ENCODE measurements around the gene PRMT9. TPM values are rescaled to one million over a fixed set of nuclear protein-coding genes. Genes with fewer than 3 reads are reported as not detected.

Gene PRMT9
- total and polyA plus RNA-seq, 2 of the 13 experiments (the other 11 are each of a cell fraction or from before 2014, with no cell fraction given), result 4.0 to 9.7 TPM

DNA sequence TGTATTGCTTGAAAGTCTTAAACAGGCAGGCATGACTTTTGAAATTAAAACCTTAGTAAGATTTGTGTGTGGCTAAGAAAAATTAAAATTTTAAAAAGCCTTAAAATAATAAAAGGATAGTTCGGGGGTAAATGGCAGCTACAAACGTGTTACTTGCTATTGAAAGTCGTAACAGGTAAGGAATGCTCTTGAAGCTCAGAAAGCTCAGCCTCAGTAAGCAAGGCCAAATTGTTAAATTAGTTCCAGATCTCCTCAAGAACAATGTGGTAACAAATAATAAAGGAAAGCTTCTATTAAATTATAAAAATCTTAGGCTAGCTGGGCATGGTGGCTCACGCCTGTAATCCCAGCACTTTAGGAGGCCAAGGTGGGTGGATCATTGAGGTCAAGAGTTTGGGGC lies 25.5 kb downstream of the PRMT9 start:
- no TSS peak for BruUV-seq (replicated peaks)
- no peaks in the 10 kb centered on the region for H3K79me2 ChIP-seq (ENCODE audit: insufficient read depth, low read length)
- H3K9me3 ChIP-seq (ENCODE audit: low read length), result no peaks in the 10 kb centered on the region
- no peak for FAIRE-seq
- in situ Hi-C loops (cut with HindIII; ENCODE audit: extremely low pct_ligation_motif_present, low pct_unique_long_range_greater_than_20kb) (no loop called here), intact Hi-C loops (cut with micrococcal nuclease; ENCODE audit: unreplicated experiment) (no loop called here)
- H3K4me1 ChIP-seq (ENCODE audit: insufficient read depth, low read length), result no peaks in the 10 kb centered on the region
- CTCF ChIA-PET (ENCODE audit: low intra/inter-chr PET ratio, low total read pairs), result no interaction called here
- WGBS (ENCODE audit: low lambda C conversion rate), result 94% methylated on average over 4 of the region's 4 CpGs
- H4K20me1 ChIP-seq (ENCODE audit: insufficient read depth, low read length), result no peaks in the 10 kb centered on the region
- H3K27me3 ChIP-seq (ENCODE audit: control insufficient read depth in 1 of 2, insufficient read depth in 2 of 2, low read length in 2 of 2), result no peaks in the 10 kb centered on the region
- H3K9ac ChIP-seq (ENCODE audit: insufficient read depth, low read depth, low read length), result no peak overlapping the region
- H3K36me3 ChIP-seq (replicated peaks in 1 of 2; ENCODE audit: control insufficient read depth in 1 of 2, insufficient read depth in 2 of 2, low read length in 2 of 2), result peaks cover 5 to 20% of the 10 kb centered on the region in 2 experiments; a peak in 4 of 5 replicates
- H3K4me2 ChIP-seq (ENCODE audit: low read depth, low read length), result no peak overlapping the region
- POLR2A ChIA-PET, result no interaction called here
- H3K4me3 ChIP-seq (replicated peaks in 1 of 3; ENCODE audit: insufficient read depth in 1 of 3, low read depth in 2 of 3, low read length in 3 of 3), result no peak overlapping the region
- H3K27ac ChIP-seq (ENCODE audit: extremely low read length, insufficient read depth, low read length), result no peak overlapping the region
- no peak for DNase-seq (ENCODE audit: low spot score)
- H2AFZ ChIP-seq (ENCODE audit: low read length), result no peak overlapping the region
- ATAC-seq, result no peak
- no peak for TF ChIP-seq ZNF567 (CRISPR knock-in tag; IDR thresholded peaks at IDR 0.05; ENCODE audit: borderline replicate concordance)
- no peak for TF ChIP-seq DPF2 (CRISPR knock-in tag; IDR thresholded peaks at IDR 0.05; ENCODE audit: borderline replicate concordance, low read depth)
- TF ChIP-seq KMT2B (CRISPR knock-in tag; IDR thresholded peaks at IDR 0.05), result no peak
- TF ChIP-seq, protein P1, sequence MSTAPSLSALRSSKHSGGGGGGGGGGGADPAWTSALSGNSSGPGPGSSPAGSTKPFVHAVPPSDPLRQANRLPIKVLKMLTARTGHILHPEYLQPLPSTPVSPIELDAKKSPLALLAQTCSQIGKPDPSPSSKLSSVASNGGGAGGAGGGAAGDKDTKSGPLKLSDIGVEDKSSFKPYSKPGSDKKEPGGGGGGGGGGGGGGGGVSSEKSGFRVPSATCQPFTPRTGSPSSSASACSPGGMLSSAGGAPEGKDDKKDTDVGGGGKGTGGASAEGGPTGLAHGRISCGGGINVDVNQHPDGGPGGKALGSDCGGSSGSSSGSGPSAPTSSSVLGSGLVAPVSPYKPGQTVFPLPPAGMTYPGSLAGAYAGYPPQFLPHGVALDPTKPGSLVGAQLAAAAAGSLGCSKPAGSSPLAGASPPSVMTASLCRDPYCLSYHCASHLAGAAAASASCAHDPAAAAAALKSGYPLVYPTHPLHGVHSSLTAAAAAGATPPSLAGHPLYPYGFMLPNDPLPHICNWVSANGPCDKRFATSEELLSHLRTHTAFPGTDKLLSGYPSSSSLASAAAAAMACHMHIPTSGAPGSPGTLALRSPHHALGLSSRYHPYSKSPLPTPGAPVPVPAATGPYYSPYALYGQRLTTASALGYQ (CRISPR knock-in tag; IDR thresholded peaks at IDR 0.05), result no peak
- TF ChIP-seq ZNF790 (CRISPR knock-in tag; IDR thresholded peaks at IDR 0.05; ENCODE audit: borderline replicate concordance), result no peak
- TF ChIP-seq ZNF773 (CRISPR knock-in tag; IDR thresholded peaks at IDR 0.05; ENCODE audit: borderline replicate concordance), result no peak
- TF ChIP-seq, protein P2, sequence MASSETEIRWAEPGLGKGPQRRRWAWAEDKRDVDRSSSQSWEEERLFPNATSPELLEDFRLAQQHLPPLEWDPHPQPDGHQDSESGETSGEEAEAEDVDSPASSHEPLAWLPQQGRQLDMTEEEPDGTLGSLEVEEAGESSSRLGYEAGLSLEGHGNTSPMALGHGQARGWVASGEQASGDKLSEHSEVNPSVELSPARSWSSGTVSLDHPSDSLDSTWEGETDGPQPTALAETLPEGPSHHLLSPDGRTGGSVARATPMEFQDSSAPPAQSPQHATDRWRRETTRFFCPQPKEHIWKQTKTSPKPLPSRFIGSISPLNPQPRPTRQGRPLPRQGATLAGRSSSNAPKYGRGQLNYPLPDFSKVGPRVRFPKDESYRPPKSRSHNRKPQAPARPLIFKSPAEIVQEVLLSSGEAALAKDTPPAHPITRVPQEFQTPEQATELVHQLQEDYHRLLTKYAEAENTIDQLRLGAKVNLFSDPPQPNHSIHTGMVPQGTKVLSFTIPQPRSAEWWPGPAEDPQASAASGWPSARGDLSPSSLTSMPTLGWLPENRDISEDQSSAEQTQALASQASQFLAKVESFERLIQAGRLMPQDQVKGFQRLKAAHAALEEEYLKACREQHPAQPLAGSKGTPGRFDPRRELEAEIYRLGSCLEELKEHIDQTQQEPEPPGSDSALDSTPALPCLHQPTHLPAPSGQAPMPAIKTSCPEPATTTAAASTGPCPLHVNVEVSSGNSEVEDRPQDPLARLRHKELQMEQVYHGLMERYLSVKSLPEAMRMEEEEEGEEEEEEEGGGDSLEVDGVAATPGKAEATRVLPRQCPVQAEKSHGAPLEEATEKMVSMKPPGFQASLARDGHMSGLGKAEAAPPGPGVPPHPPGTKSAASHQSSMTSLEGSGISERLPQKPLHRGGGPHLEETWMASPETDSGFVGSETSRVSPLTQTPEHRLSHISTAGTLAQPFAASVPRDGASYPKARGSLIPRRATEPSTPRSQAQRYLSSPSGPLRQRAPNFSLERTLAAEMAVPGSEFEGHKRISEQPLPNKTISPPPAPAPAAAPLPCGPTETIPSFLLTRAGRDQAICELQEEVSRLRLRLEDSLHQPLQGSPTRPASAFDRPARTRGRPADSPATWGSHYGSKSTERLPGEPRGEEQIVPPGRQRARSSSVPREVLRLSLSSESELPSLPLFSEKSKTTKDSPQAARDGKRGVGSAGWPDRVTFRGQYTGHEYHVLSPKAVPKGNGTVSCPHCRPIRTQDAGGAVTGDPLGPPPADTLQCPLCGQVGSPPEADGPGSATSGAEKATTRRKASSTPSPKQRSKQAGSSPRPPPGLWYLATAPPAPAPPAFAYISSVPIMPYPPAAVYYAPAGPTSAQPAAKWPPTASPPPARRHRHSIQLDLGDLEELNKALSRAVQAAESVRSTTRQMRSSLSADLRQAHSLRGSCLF (CRISPR knock-in tag; IDR thresholded peaks at IDR 0.05; ENCODE audit: borderline replicate concordance), result no peak
- TF ChIP-seq FOSL1 (CRISPR knock-in tag; IDR thresholded peaks at IDR 0.05; ENCODE audit: borderline replicate concordance), result no peak
- TF ChIP-seq PRPF4 (IDR thresholded peaks at IDR 0.05; ENCODE audit: low read depth, low read length, poor library complexity, severe bottlenecking), result no peak
- TF ChIP-seq ZNF570 (CRISPR knock-in tag; IDR thresholded peaks at IDR 0.05; ENCODE audit: borderline replicate concordance), result no peak
- no peak for TF ChIP-seq ZNF101 (CRISPR knock-in tag; IDR thresholded peaks at IDR 0.05; ENCODE audit: borderline replicate concordance, low read depth)
- no peak for TF ChIP-seq ZNF333 (CRISPR knock-in tag; IDR thresholded peaks at IDR 0.05; ENCODE audit: borderline replicate concordance)
- TF ChIP-seq ZNF224 (CRISPR knock-in tag; IDR thresholded peaks at IDR 0.05), result no peak
- TF ChIP-seq SRSF1 (optimal IDR thresholded peaks at IDR 0.05; ENCODE audit: low read depth, low read length), result no peak
- no peak for TF ChIP-seq TP53 (CRISPR knock-in tag; conservative IDR thresholded peaks at IDR 0.05)

All from HepG2 (cell line).